OCI-LY7 (cell line): Measurements from ENCODE around the gene KIF16B.

Experiments
- EZH2phosphoT487 ChIP-seq: fragments of 200-600 bp; sonication (generic); IDR thresholded peaks from 2 replicates; pipeline ENCODE4 v1.6.1; 2018; ENCODE audit warnings: low read depth, borderline replicate concordance, mild to moderate bottlenecking, mixed run types, antibody characterized with exemption, low read length, moderate library complexity, mixed read lengths
- TF ChIP-seq, protein P1 (sequence below): fragments of 200-600 bp; sonication (generic); conservative IDR thresholded peaks from 2 replicates; pipeline ENCODE4 v1.5.1; 2014; ENCODE audit warnings: mild to moderate bottlenecking, antibody characterized with exemption, low read length, moderate library complexity, mixed read lengths

DNA sequence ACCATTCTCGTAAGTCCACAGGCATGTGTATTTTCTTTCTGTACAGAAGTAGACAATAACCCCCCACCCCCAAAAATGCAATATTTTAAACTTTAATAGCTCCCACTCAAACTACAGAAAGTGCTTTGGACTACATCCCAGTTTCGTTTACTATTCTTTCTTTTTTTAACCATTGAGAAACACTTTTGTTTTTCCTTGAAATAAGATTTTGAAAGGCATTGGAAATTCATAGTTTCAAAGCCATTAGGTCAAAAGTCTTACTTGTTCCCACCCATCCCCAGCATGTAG is 140.0 kb downstream of the KIF16B start:
- TF ChIP-seq, protein P1, sequence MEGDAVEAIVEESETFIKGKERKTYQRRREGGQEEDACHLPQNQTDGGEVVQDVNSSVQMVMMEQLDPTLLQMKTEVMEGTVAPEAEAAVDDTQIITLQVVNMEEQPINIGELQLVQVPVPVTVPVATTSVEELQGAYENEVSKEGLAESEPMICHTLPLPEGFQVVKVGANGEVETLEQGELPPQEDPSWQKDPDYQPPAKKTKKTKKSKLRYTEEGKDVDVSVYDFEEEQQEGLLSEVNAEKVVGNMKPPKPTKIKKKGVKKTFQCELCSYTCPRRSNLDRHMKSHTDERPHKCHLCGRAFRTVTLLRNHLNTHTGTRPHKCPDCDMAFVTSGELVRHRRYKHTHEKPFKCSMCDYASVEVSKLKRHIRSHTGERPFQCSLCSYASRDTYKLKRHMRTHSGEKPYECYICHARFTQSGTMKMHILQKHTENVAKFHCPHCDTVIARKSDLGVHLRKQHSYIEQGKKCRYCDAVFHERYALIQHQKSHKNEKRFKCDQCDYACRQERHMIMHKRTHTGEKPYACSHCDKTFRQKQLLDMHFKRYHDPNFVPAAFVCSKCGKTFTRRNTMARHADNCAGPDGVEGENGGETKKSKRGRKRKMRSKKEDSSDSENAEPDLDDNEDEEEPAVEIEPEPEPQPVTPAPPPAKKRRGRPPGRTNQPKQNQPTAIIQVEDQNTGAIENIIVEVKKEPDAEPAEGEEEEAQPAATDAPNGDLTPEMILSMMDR: no peak
- TF ChIP-seq EZH2phosphoT487: no peak
